DMS53 (cell line): ENCODE results near the gene YTHDC1.

ENCODE experiments used
- DNase-seq: peaks from one replicate; lab custom pipeline; 2025; lab: John Stamatoyannopoulos, UW

YTHDC1 gene

DNA sequence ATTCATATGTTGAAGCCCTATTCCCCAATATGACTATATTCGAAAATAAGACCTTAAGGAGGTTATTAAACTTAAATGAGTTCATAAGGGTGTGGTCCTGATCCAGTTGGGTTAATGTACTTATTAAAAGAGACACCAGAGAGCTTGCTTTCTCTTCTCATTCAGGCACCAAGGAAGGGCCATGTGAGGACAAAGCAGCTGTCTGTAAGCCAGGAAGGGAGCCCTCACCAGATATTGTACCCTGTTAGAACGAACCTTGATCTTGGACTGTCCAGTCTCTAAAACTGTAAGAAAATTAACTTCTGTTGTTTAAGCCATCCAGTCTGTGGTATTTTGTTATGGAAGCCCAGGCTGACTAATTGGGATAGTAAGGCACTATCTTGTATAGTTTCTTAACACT is 9.1 kb upstream of the YTHDC1 start:
- DNase-seq, result no peak

DNA sequence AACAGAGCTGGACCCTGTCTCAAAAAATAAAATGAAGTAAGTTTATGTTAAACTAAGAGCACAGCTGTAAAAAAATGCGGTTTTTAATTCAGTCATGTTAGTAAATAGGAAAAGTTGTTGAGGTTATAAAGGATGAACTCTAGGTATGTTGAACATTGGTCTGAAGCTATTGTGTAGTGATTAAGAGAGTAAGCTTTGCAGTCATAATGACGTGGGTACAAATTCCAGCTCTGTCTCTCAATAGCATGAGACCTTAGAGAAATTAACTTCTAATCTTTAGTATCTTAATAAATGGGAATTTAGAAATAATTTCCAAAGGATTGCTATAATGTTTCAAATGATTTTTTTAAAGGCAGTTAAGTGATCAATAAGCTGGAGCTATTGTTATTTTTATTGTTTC is 2.9 kb upstream of the YTHDC1 start:
- no peak for DNase-seq

DNA sequence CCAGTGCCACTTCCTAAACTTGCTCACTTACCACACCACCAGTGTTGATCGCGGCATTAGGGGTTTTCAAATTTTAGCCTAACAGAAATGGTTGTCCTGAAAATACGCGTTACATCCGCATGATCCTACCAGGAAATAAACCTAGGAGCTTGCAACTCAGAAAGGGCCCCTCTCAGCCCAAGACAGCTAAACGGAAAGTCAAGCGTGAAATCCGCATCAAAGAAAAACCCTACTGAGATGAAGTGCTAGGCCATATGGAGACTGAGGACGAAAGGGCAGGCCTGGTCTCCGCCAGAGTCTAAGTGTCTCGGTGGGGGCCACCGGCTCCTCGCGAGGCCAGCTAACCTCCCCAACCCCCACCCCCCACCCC is 626 bp downstream of the YTHDC1 start:
- DNase-seq, result peak; percentile 60

DNA sequence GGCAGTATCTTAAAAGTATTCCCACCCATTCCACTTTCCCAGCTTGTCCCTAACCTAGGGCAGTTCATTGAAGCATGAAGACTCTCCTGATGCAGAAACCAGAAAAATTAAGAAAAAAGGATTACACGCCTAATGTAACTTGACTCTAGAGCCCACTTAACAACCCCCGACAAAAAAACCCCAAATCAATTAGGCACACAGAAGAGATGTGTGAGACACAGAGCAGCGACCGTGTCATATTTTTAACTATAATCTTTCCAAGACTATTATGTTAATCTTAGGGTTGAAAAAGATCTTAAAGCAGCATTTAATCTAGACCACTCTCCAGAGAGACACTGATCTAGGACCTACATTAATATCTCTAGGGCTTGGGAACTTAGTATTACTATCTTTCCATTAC is 1.3 kb downstream of the YTHDC1 start:
- no peak for DNase-seq

DNA sequence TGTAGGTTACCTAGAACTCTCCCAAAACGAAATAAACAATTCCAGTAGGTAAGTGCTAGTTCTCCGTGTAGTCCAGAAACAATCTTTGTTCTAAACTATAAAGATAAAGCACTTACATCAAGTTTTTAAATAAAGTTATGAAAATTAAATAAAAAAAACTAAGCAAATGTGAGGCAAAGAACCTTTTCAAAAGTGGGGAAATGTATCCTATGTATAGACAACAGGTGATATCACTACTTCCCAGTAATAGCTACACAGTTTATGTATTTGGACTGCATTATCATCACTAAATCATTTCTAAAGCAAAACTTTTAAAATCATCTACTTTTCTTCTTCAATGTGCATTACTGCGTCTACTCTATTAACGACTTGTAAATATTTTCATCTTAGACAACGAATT is 2.0 kb downstream of the YTHDC1 start:
- DNase-seq, result no peak

DNA sequence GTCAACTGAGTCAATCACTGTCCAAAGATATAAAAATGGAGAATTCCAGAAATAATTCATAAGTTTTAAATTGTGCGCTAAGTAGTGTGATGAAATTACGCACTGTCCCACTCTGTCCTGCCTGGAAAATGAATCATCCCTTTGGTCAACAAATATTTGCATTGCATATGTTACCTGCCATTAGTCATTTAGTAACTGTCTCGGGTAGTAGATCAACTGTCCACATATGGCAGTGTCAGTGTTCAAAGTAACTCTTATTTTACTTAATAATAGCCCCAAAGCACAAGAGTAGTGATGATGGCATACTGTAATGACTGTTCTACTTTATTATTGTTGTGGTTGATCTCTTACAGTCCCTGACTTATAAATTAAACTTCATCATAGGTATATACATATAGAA is 3.4 kb downstream of the YTHDC1 start:
- peak; percentile 74 for DNase-seq

DNA sequence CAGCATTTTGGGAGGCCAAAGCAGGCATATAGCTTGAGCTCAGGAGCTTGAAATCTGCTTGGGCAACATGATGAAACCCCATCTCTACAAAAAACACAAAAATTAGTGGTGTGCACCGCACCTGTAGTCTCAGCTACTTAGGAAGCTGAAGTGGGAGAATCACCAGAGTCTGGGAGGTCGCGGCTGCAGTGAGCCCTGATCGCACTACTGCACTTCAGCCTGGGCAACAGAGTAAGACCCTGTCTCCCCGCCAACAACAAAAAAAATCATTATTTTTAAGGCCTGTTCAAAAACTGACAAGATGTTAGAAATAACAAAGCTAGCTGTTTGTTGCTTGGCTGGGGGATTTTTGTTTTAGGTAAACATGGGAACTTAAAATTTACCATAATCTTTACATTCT is 5.1 kb downstream of the YTHDC1 start:
- no peak for DNase-seq

DNA sequence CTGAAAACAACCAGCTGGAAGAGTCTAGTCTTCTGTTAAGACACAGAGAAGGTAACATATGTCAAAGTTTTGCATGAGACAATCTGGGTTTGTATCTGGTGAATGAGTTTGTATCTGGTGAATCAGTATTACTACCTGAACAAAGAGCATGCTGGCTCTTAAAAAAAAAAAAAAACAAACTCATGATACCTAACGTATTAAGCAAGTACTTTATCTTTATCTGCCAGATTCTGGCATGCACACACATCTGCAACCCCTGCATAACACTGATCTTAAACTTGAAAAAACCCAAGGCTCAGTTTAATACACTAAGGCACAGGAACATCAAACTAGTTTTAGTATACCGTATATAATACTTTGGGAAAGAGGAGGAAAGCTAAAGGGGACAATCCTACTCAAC is 5.8 kb downstream of the YTHDC1 start:
- DNase-seq, result no peak

DNA sequence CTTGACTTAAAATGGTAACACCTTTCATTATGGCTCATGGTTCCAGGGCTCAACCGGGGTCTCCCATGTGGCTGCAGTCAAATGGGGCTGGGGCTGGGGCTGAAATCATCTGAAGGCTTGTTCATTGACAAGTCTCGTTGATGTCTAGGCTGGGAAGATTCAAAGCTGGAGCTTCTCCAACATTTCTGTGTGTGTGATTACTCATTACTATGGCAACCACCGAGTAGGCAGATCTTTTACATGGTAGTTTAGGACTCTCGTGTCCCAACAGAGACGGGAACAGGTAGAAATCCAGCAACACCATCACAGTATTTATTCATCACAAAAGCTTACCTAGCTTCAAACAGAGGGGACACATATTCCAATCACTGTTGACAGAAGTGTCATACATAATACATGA is 7.8 kb downstream of the YTHDC1 start:
- peak; percentile 63 for DNase-seq

DNA sequence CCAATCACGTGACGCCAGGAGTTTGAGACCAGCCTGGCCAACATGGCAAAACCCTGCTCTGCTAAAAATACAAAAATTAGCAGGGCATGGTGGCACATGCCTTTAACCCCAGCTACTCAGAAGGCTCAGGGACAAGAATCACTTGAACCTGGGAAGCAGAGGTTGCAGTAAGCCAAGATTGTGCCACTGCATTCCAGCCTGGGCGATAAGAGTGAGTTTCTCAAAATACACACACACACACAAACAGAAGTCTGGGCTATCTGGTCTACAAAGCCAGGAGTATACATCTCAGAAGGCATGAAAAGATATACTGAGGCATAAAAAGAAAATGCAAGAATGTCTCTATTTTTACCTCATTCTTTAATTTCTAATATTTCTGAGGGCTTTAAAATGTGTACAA is 11.3 kb downstream of the YTHDC1 start:
- DNase-seq, result no peak

DNA sequence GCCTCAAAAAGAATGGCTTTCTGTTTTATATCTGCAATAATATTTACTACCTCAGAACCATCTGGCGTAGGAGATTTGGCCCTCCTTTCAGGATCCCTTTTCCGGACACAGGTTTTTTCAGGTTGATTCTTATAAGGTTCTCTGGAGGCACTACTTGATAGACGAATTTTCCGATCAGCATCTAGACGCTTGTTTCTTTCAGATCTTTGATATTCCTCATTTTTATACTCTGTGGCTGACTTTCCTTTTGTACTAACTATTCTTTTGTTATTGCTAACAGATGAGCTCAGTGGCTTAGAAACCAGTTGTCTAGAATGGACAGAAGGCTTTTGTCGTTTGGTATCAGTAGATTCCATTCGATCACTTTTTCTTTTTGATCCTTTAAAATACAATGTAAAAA is 12.4 kb downstream of the YTHDC1 start:
- no peak for DNase-seq

DNA sequence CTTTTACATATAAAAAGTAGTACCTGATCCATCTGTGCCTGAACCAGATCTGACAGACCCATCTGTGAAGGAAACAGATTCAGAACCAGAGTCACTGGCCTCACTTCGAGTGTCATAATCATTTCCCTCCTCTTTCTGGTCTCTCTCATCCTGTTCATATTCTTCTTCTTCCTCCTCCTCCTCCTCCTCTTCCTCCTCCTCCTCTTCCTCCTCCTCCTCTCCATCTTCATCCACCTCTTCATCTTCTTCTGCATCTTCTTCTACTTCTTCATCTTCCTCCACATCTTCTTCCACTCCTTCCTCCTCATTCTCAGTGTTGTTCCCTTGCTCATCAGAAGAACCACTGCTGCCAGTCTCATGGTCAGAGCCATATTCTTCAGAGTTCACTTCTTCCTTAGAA is 12.9 kb downstream of the YTHDC1 start:
- DNase-seq, result no peak

DNA sequence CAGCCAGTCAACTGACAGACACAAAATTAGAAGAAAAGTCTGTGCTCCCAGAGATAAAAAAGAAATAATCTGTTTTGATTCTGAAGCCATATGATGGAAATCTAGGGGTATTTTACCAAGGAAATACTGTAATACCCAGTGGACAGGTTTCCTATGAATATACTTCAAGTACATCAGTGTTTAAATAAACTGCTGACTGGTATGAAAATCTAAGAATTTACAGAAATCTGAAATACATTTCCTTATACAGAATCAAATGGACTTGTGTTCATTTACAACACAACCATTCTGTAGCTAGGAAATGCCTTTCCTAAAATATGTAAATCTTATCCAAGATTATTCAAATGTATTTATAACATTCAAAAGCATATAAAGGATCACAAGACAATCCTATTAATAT is 13.4 kb downstream of the YTHDC1 start:
- no peak for DNase-seq

DNA sequence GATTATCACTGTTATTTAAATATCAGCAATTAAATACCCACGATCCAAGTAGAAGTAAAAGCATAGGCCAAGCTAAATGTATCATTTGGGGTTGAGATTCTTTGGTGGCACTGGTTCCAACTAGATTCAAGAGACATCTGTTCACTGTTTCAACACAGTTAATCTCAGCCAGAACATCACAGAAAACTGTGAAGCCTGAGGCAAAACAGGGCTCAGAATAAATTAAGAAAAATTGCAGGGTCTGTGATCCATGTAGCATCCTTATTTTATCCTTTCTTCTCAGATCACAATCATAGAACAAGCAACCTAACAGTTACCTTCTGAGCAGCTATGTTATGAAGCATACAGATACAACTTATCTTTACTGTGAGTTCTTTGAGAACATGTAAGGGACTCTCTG is 23.7 kb downstream of the YTHDC1 start:
- no peak for DNase-seq

DNA sequence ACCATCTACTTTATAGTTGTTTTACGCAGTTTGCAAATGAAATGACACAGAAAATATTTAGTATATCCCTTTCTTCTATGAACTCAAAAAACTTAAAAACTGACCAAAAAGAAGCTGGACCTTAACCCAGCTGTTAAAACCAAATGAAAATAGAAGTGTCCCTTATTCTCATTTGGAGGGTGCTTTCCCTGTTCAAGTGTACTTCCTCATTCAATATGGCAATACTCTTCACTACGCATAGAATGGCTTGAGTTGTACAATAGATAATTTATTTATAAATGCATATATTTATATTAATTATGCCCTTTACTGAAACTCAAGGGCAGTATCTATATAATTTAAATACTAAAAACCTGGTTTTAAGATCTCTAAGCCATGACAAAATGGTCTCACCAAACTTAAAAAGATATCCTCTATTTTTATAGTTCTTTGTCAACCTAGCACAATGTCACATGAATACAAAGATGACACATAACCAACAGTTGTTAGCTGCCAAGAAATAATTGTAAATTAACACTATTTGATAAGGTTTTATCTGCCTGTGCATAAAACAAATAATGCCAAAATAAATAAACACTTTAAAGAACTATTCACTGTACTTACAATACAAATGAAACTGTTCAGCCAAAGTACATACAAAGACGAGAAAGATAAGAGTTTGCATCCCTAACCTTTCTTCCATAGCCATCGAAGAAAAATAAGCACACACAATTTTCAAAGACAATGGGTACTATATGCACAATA is 25.2 kb downstream of the YTHDC1 start:
- DNase-seq, result no peak

DNA sequence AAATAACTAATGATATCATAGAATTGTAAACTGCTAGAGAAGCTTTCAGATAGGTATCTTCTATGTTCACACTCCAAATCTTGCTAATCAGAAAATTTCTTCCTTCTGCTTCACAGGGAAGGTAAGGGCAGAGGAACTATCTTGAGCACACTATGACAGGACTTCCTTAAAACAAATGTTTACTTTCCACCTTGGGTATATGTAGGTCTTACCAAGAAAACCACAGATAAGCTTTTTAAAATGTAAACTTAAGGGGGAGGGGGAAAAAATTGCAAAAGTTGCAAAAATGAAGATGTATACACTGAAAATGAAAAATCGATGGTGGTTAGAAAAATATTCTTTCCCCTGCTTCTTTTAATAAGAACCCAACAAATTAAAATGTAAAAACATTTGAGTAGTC is 30.9 kb downstream of the YTHDC1 start:
- DNase-seq, result no peak

DNA sequence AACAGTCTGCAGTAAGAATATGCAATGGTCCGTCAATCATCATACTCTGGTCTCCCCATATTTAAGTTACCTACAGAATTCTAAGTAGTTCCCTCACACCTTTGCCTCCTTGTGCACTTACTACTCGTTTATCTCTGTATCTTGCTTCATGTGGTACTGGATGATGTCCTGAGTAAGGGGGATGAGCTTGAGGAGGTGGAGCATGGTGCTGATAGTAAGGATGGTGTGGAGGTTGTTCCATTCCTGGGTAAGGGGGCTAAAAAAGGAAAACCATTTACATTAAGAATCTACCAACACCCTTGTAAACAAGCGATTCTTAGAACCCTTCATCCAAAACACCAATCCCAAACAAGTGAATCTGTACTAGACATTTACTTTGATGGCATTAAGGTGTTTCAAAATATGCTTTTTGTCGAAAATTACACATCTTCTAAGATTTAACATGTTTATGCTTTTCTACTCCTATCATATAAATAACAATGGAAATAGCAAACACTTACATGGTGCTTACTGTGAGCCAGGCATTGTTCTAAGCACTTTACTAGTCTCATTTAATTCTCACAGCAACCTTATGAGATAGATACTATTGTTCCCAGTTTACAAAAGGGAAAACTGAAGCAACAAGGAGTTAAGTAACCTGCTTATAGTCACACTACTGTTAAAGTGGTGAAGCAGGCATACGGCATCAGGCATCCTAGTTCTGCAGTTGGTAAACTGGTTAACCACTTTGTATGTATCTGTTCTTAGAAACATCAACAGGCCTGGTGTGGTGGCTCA is 33.5 kb downstream of the YTHDC1 start:
- no peak for DNase-seq

DNA sequence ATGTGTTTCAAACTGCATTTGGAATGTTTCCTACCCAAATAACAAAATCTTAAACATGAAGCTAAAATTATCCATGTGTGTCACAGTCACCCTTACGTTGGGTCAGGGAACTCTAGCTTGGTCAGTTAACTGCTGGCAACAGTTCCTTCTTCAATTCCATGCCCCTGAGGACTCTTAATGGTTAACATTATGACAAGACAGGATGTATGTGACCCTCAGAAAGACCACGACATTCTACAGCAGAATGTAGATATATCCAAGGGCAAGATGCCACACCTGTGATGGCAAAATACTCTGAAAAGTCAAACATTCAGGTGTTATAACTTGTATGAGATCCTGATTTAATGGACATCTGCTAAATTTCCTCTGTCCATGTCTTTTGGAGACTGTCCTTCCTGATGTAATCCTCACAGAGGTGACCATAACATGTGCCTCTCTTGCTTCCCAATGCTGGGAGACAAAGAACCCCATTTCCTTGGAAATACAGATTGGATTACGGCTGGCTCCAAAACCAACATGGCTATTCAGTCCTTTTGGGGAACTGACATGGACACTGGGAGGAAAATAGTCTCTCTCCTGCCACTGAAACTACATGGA is 39.1 kb downstream of the YTHDC1 start:
- DNase-seq, result no peak

DNA sequence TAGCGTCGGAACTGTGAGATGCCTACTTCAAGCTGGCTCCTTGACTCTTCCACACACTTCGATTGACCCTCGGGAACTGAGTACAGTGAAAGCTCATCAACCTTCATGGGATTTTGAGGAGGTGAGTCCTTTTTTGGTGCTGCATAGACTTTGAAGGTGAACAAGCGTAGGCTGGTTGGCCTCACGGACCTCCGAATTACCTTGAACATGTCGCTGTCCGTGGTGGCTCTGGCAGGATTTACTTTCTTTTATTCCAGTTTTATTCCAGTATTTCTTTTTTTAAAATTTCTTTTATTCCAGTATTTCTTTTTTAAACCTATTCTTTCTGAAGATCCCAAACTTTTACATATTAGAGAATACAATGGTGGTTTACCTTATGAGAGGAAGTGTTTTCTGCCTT is 45.2 kb downstream of the YTHDC1 start:
- DNase-seq, result no peak

DNA sequence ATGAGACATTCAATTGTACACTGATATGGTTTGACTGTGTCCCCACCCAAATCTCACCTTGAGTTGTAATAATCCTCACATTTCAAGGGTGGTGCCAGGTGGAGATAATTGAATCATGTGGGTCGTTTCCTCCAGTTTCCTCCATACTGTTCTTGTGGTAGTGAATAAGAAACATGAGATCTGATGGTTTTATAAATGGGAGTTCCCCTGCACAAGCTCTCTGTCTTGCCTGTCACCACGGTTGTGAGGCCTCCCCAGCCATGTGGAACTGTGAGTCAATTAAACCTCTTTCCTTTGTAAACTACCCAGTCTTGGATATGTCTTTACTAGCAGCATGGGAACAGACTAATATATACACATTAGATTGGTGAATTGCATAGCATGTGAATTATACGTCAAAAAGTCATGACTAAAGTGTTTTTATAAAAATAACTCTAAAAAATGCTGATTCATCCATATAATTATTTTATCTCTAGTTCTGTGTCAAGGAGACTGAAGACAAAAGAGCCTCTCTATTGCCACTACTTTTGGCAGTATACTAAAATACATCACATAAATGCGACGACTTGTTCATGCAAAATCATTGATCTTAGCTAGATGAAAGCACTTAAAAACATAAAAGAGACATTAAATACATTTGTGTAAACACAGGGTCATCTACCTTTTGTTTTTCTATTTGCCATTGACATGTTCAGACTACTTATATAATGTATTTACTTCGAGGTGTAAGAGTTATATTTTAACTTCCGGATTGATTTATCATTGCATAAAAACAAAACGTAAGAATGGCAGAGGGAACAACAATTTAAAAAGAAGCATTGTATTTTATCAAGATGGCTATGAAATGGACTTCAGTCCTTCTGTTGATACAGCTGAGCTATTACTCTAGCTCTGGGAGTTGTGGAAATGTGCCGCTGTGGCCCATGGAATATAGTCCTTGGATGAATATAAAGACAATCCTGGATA is 50.1 kb downstream of the YTHDC1 start:
- DNase-seq, result peak; percentile 42

DNA sequence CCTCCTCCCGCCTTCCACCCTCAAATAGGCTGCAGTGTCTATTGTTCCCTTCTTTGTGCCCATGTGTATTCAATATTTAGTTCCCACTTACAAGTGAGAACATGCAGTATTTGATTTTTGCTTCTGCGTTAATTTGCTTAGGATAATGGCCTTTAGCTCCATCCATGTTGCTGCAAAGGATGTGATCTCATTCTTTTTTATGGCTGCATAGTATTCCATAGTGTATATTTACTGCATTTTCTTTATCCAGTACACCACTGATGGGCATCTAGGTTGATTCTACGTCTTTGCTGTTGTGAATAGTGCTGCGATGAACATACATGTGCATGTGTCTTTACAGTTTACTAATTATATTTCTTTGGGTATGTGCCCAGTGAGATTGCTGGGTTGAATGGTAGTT is 52.8 kb downstream of the YTHDC1 start:
- no peak for DNase-seq

DNA sequence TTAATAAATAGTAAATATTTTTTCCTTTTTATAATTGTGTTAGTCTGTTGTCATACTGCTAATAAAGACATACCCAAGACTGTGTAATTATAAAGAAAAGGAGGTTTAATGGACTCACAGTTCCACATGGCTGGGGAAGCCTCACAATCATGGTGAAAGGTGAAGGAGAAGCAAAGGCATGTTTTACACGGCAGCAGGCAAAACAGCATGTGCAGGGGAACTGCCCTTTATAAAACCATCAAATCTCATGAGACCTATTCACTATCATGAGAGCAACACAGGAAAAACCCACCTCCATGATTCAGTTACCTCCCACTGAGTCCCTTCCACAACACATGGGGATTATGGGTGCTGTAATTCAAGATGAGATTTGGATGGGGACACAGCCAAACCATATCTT is 58.6 kb downstream of the YTHDC1 start:
- DNase-seq, result no peak
